ENCODE measurements around the gene LPAR1. TPM values are rescaled to one million over a fixed set of nuclear protein-coding genes. Genes with fewer than 3 reads are reported as not detected.
A peak's percentile ranks its signal among the peaks of the same experiment; 100 is the strongest.

Gene LPAR1
- total and polyA plus RNA-seq, 2 donors (not counting 1 experiment from before 2014, with no cell fraction given): 0.06 TPM; not detected in 1

GRCh38 chr9:111039231-111039906 is 1.1 kb upstream of the LPAR1 start:
- Histone ChIP-seq H3K4me2 (replicated peaks; ENCODE audit: low read depth, low read length, poor library complexity, severe bottlenecking) (peak overlapping the region; percentile 63), H3K4me1 (ENCODE audit: control insufficient read depth in 2 of 2, insufficient read depth in 2 of 2, low read length in 2 of 2) (peaks cover 6 to 20% of the 10 kb centered on the region in 2 donors), H3K36me3 (replicated peaks in 1 of 2; ENCODE audit: control extremely low read depth in 1 of 2, control insufficient read depth in 1 of 2, extremely low read depth in 1 of 2, insufficient read depth in 2 of 2, low read length in 1 of 2) (no peaks in the 10 kb centered on the region), H3K79me2 (ENCODE audit: control insufficient read depth, insufficient read depth, low read length) (no peaks in the 10 kb centered on the region), H2AFZ (ENCODE audit: insufficient read depth, low read depth, low read length, poor library complexity, severe bottlenecking) (peak overlapping the region; percentile 33), H4K20me1 (ENCODE audit: control insufficient read depth, insufficient read depth, low read length, poor library complexity, severe bottlenecking) (no peaks in the 10 kb centered on the region), H3K27ac (ENCODE audit: low read length in 2 of 2) (no peak overlapping the region), H3K9me3 (ENCODE audit: control extremely low read depth in 1 of 3, control insufficient read depth in 2 of 3, insufficient read depth in 1 of 3, low read length in 2 of 3) (peaks cover 0 to 2% (median 0%) of the 10 kb centered on the region in 3 donors), H3K4me3 (ENCODE audit: control extremely low read depth in 1 of 5, extremely low read depth in 1 of 5, insufficient read depth in 1 of 5, low read depth in 2 of 5, low read length in 4 of 5) (peak overlapping the region in 1 of 5 experiments; percentile 5), H3K27me3 (replicated peaks in 1 of 4; ENCODE audit: control extremely low read depth in 1 of 4, control insufficient read depth in 3 of 4, insufficient read depth in 4 of 4, low read length in 3 of 4) (peaks cover 0 to 32% (median 18%) of the 10 kb centered on the region in 4 experiments), H3K9ac (ENCODE audit: low read length) (no peak overlapping the region)
- ChIA-PET CTCF (no interaction called here), POLR2A (no interaction called here)
- ATAC-seq (ENCODE audit: low read depth) (no peak), DNase-seq (no peak)
- 49% methylated on average over 17 of the region's 23 CpGs for WGBS (ENCODE audit: insufficient coverage)
- Mint-ChIP-seq H3K9me3 (ENCODE audit: insufficient read depth) (no peaks in the 10 kb centered on the region), H3K27ac (no peak overlapping the region), H3K4me1 (peaks cover 10% of the 10 kb centered on the region), H3K4me3 (peak overlapping the region; percentile 67), H3K27me3 (peaks cover 43% of the 10 kb centered on the region)
- no peak for TF ChIP-seq EZH2 (IDR thresholded peaks at IDR 0.05; ENCODE audit: borderline replicate concordance, insufficient read depth, low read depth, low read length, poor library complexity, severe bottlenecking)
- TF ChIP-seq, protein P1, sequence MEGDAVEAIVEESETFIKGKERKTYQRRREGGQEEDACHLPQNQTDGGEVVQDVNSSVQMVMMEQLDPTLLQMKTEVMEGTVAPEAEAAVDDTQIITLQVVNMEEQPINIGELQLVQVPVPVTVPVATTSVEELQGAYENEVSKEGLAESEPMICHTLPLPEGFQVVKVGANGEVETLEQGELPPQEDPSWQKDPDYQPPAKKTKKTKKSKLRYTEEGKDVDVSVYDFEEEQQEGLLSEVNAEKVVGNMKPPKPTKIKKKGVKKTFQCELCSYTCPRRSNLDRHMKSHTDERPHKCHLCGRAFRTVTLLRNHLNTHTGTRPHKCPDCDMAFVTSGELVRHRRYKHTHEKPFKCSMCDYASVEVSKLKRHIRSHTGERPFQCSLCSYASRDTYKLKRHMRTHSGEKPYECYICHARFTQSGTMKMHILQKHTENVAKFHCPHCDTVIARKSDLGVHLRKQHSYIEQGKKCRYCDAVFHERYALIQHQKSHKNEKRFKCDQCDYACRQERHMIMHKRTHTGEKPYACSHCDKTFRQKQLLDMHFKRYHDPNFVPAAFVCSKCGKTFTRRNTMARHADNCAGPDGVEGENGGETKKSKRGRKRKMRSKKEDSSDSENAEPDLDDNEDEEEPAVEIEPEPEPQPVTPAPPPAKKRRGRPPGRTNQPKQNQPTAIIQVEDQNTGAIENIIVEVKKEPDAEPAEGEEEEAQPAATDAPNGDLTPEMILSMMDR (IDR thresholded peaks at IDR 0.05): no peak
- intact Hi-C loops (cut with micrococcal nuclease): no loop called here

- no peaks in the 10 kb centered on the region for H4K20me1 ChIP-seq (ENCODE audit: control insufficient read depth, insufficient read depth, low read length, poor library complexity, severe bottlenecking)
- Mint-ChIP-seq H3K9me3 (ENCODE audit: insufficient read depth) (no peaks in the 10 kb centered on the region), H3K4me1 (peaks cover 10% of the 10 kb centered on the region), H3K27ac (no peak overlapping the region), H3K4me3 (no peak overlapping the region), H3K27me3 (peaks cover 43% of the 10 kb centered on the region)
- H2AFZ ChIP-seq (ENCODE audit: insufficient read depth, low read depth, low read length, poor library complexity, severe bottlenecking): peak overlapping the region; percentile 5
- intact Hi-C loops (cut with micrococcal nuclease): no loop called here
- H3K4me3 ChIP-seq (ENCODE audit: control extremely low read depth in 1 of 5, extremely low read depth in 1 of 5, insufficient read depth in 1 of 5, low read depth in 2 of 5, low read length in 4 of 5): peak overlapping the region in 1 of 5 experiments; percentile 15
- ChIA-PET POLR2A (no interaction called here), CTCF (no interaction called here)
- peaks cover 6 to 20% of the 10 kb centered on the region in 2 donors for H3K4me1 ChIP-seq (ENCODE audit: control insufficient read depth in 2 of 2, insufficient read depth in 2 of 2, low read length in 2 of 2)
- H3K27ac ChIP-seq (ENCODE audit: low read length in 2 of 2): no peak overlapping the region
- no peak overlapping the region for H3K9ac ChIP-seq (ENCODE audit: low read length)
- peaks cover 0 to 32% (median 18%) of the 10 kb centered on the region in 4 experiments for H3K27me3 ChIP-seq (replicated peaks in 1 of 4; ENCODE audit: control extremely low read depth in 1 of 4, control insufficient read depth in 3 of 4, insufficient read depth in 4 of 4, low read length in 3 of 4)
- no peaks in the 10 kb centered on the region for H3K79me2 ChIP-seq (ENCODE audit: control insufficient read depth, insufficient read depth, low read length)
- peak overlapping the region; percentile 63 for H3K4me2 ChIP-seq (replicated peaks; ENCODE audit: low read depth, low read length, poor library complexity, severe bottlenecking)
- DNase-seq: no peak
- WGBS (ENCODE audit: insufficient coverage): 1% methylated on average over 83 of the region's 83 CpGs
- no peak for TF ChIP-seq EZH2 (IDR thresholded peaks at IDR 0.05; ENCODE audit: borderline replicate concordance, insufficient read depth, low read depth, low read length, poor library complexity, severe bottlenecking)
- TF ChIP-seq, protein P1 (IDR thresholded peaks at IDR 0.05): no peak
- ATAC-seq (ENCODE audit: low read depth): no peak
- H3K36me3 ChIP-seq (replicated peaks in 1 of 2; ENCODE audit: control extremely low read depth in 1 of 2, control insufficient read depth in 1 of 2, extremely low read depth in 1 of 2, insufficient read depth in 2 of 2, low read length in 1 of 2): no peaks in the 10 kb centered on the region
- peaks cover 0 to 2% (median 0%) of the 10 kb centered on the region in 3 donors for H3K9me3 ChIP-seq (ENCODE audit: control extremely low read depth in 1 of 3, control insufficient read depth in 2 of 3, insufficient read depth in 1 of 3, low read length in 2 of 3)
These were observed 451 bp downstream of the LPAR1 start for GRCh38 chr9:111037708-111038330.

All from B cell (primary cell).